OCI-LY7 (cell line): ENCODE measurements around the gene COMP.

Source experiments
- EZH2phosphoT487 ChIP-seq: fragments of 200-600 bp; sonication (generic); IDR thresholded peaks from 2 replicates; pipeline ENCODE4 v1.6.1; 2018; ENCODE audit warnings: low read depth, borderline replicate concordance, mild to moderate bottlenecking, mixed run types, antibody characterized with exemption, low read length, moderate library complexity, mixed read lengths
- TF ChIP-seq, protein P1 (sequence below): fragments of 200-600 bp; sonication (generic); conservative IDR thresholded peaks from 2 replicates; pipeline ENCODE4 v1.5.1; 2014; ENCODE audit warnings: mild to moderate bottlenecking, antibody characterized with exemption, low read length, moderate library complexity, mixed read lengths

DNA sequence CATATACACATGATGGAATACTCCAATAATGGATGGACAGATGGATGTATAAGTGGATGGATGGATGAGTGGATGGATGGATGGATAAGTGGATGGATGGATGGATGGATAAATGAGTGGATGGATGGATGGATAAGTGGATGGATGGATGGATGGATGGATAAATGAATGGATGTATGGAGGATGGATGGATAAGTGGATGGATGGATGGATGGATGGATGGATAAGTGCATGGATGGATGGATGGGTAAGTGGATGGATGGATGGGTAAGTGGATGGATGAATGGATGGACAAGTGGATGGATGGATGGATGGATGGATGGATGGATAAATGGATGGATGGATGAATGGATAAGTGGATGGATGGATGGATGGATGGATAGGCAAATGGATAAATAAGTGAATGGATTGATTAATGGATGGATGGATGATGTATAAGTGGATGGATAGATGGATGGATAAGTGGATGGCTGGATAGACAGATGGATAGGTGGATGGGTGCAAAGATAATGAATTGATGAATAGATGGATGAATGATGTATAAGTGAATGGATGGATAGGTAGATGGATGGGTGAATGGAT is 8.4 kb upstream of the COMP start:
- TF ChIP-seq, protein P1, sequence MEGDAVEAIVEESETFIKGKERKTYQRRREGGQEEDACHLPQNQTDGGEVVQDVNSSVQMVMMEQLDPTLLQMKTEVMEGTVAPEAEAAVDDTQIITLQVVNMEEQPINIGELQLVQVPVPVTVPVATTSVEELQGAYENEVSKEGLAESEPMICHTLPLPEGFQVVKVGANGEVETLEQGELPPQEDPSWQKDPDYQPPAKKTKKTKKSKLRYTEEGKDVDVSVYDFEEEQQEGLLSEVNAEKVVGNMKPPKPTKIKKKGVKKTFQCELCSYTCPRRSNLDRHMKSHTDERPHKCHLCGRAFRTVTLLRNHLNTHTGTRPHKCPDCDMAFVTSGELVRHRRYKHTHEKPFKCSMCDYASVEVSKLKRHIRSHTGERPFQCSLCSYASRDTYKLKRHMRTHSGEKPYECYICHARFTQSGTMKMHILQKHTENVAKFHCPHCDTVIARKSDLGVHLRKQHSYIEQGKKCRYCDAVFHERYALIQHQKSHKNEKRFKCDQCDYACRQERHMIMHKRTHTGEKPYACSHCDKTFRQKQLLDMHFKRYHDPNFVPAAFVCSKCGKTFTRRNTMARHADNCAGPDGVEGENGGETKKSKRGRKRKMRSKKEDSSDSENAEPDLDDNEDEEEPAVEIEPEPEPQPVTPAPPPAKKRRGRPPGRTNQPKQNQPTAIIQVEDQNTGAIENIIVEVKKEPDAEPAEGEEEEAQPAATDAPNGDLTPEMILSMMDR: no peak
- no peak for TF ChIP-seq EZH2phosphoT487
